GM23338 (cell line): ENCODE results near the gene SCCPDH. TPM values are rescaled to one million over a fixed set of nuclear protein-coding genes. Genes with fewer than 3 reads are reported as not detected.

Experiments
- ATAC-seq: fragments of 200-7000 bp; cut with Tn5 transposase; 3 replicates; pipeline ENCODE4 v1.9.1; 2020
- DNase-seq: peaks from one replicate; pipeline ENCODE4 v3.0.0-alpha.2; 2015; ENCODE audit warnings: low spot score
- H2AFZ ChIP-seq: fragments of 200-600 bp; sonication (generic); 2 replicates; pipeline ENCODE4 v1.8.0; 2016; ENCODE audit warnings: antibody characterized with exemption, mild to moderate bottlenecking, moderate library complexity
- H3F3A ChIP-seq: fragments of 200-600 bp; sonication (generic); replicated peaks from 2 replicates; pipeline ENCODE4 v1.8.0; 2017; ENCODE audit warnings: antibody characterized with exemption, mixed run types, low read depth
- H3K27ac ChIP-seq: fragments of 200-600 bp; sonication (generic); 2 replicates; pipeline ENCODE4 v1.6.1; 2016; ENCODE audit warnings: low read depth
- H3K27me3 ChIP-seq: fragments of 200-600 bp; sonication (generic); 2 replicates; pipeline ENCODE4 v1.8.0; 2016; ENCODE audit warnings: mild to moderate bottlenecking, mixed run types, moderate library complexity; ENCODE audit not compliant: insufficient read depth
- H3K36me3 ChIP-seq: fragments of 200-600 bp; sonication (generic); 2 replicates; pipeline ENCODE4 v1.8.0; 2016; ENCODE audit warnings: mild to moderate bottlenecking; ENCODE audit not compliant: insufficient read depth
- H3K4me1 ChIP-seq: fragments of 200-600 bp; sonication (generic); 2 replicates; pipeline ENCODE4 v1.8.0; 2016; ENCODE audit warnings: mild to moderate bottlenecking, moderate library complexity; ENCODE audit not compliant: insufficient read depth
- H3K4me2 ChIP-seq: fragments of 200-600 bp; sonication (generic); 2 replicates; pipeline ENCODE4 v1.7.1; 2017; ENCODE audit warnings: mixed run types
- H3K4me3 ChIP-seq: fragments of 200-600 bp; sonication (generic); 2 replicates; pipeline ENCODE4 v1.6.1; 2016; ENCODE audit warnings: mixed run types
- H3K79me2 ChIP-seq: fragments of 200-600 bp; sonication (generic); replicated peaks from 2 replicates; pipeline ENCODE4 v1.8.0; 2017; ENCODE audit warnings: mild to moderate bottlenecking; ENCODE audit not compliant: insufficient read depth
- H3K9me2 ChIP-seq: fragments of 200-600 bp; sonication (generic); 2 replicates; pipeline ENCODE4 v1.8.0; 2017; ENCODE audit not compliant: insufficient read depth
- H4K20me1 ChIP-seq: fragments of 200-600 bp; sonication (generic); replicated peaks from 2 replicates; pipeline ENCODE4 v1.8.0; 2017; ENCODE audit warnings: mild to moderate bottlenecking; ENCODE audit not compliant: insufficient read depth
- H3K27ac Mint-ChIP-seq: 2 replicates; pipeline ENCODE4 v1.8.0; 2020; ENCODE audit warnings: inconsistent platforms, mild to moderate bottlenecking, moderate library complexity, mixed read lengths
- H3K27me3 Mint-ChIP-seq: 3 replicates; pipeline ENCODE4 v1.8.0; 2022; ENCODE audit warnings: low read depth, mild to moderate bottlenecking, moderate library complexity, mixed read lengths, inconsistent platforms; ENCODE audit not compliant: insufficient read depth, poor library complexity
- H3K36me3 Mint-ChIP-seq: 3 replicates; pipeline ENCODE4 v1.8.0; 2021; ENCODE audit warnings: low read depth, mild to moderate bottlenecking, inconsistent platforms, moderate library complexity, mixed read lengths
- H3K4me1 Mint-ChIP-seq: 3 replicates; pipeline ENCODE4 v1.8.0; 2020; ENCODE audit warnings: mild to moderate bottlenecking, inconsistent platforms, mixed read lengths
- H3K4me3 Mint-ChIP-seq: 3 replicates; pipeline ENCODE4 v1.8.0; 2021; ENCODE audit warnings: moderate library complexity, mild to moderate bottlenecking, inconsistent platforms, mixed read lengths
- H3K9me3 Mint-ChIP-seq: 3 replicates; pipeline ENCODE4 v1.8.0; 2020; ENCODE audit warnings: moderate library complexity, mild to moderate bottlenecking, inconsistent platforms, mixed read lengths
- CTCF ChIP-seq, 2 experiments: fragments of 200-600 bp in 1 of 2; sonication (generic) in 1 of 2; conservative IDR thresholded peaks; 2 replicates each; pipeline versions ENCODE4 v1.5.1 to v1.6.1; 2016 to 2017; ENCODE audit warnings: antibody characterized with exemption in 2 of 2, low read depth in 2 of 2, mild to moderate bottlenecking in 2 of 2, moderate library complexity in 1 of 2
- POLR2AphosphoS5 ChIP-seq: IDR thresholded peaks from 2 replicates; pipeline ENCODE4 v1.6.1; 2016; ENCODE audit warnings: antibody characterized with exemption, low read depth
- REST ChIP-seq: IDR thresholded peaks from one replicate; pipeline ENCODE4 v1.6.1; 2018; ENCODE audit warnings: antibody characterized with exemption; ENCODE audit not compliant: unreplicated experiment
- ZNF462 ChIP-seq: fragments of 250-450 bp; sonication (Bioruptor Pico); IDR thresholded peaks from 2 replicates; pipeline ENCODE4 v1.5.0; 2020; ENCODE audit warnings: mild to moderate bottlenecking, moderate library complexity
- polyA plus RNA-seq: library from polyadenylated mRNA; unstranded; fragments of >200 nt; fragmentation: Nextera tagmentation; extraction: Ambion mirVana; gene quantifications from 2 replicates; pipeline ENCODE4 v1.2.1, GENCODE V29; 2016
- total RNA-seq: library from RNA; depleted of rRNA; stranded (reverse); fragments of >200 nt; shearing (Covaris generic); gene quantifications from 2 replicates; pipeline ENCODE4 v1.2.3, GENCODE V29; 2014

The SCCPDH gene
- total and polyA plus RNA-seq, 2 experiments from 2014 or later: 14.4 to 18.8 TPM

- peaks cover 27% of the 10 kb centered on the region; the same call in 2 of the 3 replicates for H3K9me3 Mint-ChIP-seq
- no peak overlapping the region for H2AFZ ChIP-seq
- H3K27ac ChIP-seq: no peak overlapping the region
- TF ChIP-seq REST: no peak
- TF ChIP-seq CTCF (conservative IDR thresholded peaks at IDR 0.05; ENCODE audit: low read depth in 2 of 2): no peak
- TF ChIP-seq ZNF462 (CRISPR knock-in tag): no peak
- TF ChIP-seq POLR2AphosphoS5: no peak
- H3K27me3 Mint-ChIP-seq: peaks cover 16% of the 10 kb centered on the region
- peaks cover 23% of the 10 kb centered on the region for H3K27me3 ChIP-seq
- H3K4me1 ChIP-seq: peaks cover 4% of the 10 kb centered on the region; the same call in 1 of the 2 replicates
- peaks cover 19% of the 10 kb centered on the region for H3K36me3 ChIP-seq
- H3K27ac Mint-ChIP-seq: no peak overlapping the region
- no peaks in the 10 kb centered on the region for H3K4me1 Mint-ChIP-seq
- no peaks in the 10 kb centered on the region for H4K20me1 ChIP-seq
- H3K36me3 Mint-ChIP-seq: peaks cover 47% of the 10 kb centered on the region
- H3K4me3 ChIP-seq: no peak overlapping the region
- H3K4me2 ChIP-seq: no peak overlapping the region
- no peaks in the 10 kb centered on the region for H3K79me2 ChIP-seq
- ATAC-seq (no peak), DNase-seq (no peak)
- no peaks in the 10 kb centered on the region for H3K9me2 ChIP-seq
- 0 out of 2 replicates have a peak, but pooled peaks cover 2% of the 10 kb centered on the region for H3F3A ChIP-seq
- no peak overlapping the region for H3K4me3 Mint-ChIP-seq
These were observed 2.1 kb downstream of the SCCPDH start for GRCh38 chr1:246726255-246726679.
